GM20431 (cell line): ENCODE results near the gene TTC34.

Experiments
- in situ Hi-C: fragments of 300-500 bp; cut with MseI, MboI; formaldehyde crosslinking; loops from one replicate; pipeline ENCODE4 v1.15.0; 2020; ENCODE audit warnings: low sequenced_read_pairs; ENCODE audit not compliant: unreplicated experiment

The TTC34 gene

DNA sequence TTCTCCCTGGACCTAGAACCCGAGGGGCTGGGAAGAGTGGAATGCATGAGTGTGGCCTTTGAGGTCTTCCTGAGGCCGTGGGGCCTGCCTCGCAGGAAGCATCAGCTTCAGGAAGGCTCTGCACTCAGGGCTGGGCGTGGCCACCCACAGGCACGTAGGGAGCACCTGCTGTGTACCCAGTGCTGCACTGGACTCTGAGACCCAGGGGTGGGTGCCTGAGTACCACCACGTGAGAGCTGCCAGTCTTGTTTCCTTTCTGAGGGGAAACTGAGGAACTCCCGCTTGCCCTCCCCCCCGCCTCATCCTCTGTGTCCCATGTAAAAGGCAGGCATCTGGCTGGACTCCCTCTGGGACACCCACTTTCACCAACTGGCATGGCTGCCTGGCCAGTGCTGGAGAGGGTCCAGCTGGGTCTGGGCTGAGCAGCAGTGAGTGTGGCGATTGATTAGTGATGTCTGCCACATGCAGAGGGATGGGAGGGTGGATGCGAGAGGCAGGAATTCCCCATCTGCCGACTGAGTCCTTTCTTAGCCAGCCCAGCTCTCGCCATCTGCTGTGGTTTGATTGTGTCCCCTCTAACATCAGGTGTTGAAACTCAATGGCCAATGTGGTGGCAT is 30.2 kb upstream of the TTC34 start:
- in situ Hi-C loops: no loop called here

GRCh38 chr1:2830761-2831425 is 29.4 kb upstream of the TTC34 start:
- in situ Hi-C loops: no loop called here

DNA sequence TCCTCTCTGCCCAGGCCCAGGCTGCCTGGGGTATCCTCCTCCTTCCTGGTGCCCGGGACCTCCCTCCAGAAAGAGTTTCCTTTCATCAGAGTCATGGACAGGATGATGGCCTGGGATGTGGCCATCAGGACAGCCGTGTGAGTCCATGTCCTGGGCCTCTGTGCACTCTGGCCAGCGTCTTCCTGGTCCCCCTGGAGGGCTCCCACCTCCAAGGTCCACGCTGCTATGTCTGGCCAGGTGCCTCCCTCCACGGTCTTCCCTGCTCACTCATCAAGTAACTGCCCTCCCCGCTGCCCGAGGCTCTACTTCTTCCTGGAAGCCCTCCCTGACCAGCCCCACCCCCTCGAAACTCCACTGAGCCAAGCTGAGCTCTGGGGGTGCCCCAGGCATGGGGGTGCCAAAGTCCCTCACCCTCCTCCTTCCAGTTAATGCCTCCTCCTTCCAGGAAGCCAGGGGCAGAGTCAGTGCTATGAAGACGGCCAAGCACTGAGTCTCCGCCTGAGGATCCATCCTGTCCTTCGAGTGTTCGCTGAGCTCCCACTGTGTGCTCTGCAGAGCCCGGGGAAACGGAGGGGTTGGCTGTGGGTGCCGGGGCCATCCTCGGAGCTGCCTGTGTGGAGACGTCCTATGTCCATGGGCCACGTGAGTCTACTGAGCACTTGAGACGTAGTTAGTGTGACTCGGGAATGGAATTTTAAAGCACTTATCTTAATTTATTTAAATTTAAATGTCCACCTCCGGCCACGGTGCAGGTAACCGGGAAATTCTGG is 28.5 kb upstream of the TTC34 start:
- in situ Hi-C loops: no loop called here

DNA sequence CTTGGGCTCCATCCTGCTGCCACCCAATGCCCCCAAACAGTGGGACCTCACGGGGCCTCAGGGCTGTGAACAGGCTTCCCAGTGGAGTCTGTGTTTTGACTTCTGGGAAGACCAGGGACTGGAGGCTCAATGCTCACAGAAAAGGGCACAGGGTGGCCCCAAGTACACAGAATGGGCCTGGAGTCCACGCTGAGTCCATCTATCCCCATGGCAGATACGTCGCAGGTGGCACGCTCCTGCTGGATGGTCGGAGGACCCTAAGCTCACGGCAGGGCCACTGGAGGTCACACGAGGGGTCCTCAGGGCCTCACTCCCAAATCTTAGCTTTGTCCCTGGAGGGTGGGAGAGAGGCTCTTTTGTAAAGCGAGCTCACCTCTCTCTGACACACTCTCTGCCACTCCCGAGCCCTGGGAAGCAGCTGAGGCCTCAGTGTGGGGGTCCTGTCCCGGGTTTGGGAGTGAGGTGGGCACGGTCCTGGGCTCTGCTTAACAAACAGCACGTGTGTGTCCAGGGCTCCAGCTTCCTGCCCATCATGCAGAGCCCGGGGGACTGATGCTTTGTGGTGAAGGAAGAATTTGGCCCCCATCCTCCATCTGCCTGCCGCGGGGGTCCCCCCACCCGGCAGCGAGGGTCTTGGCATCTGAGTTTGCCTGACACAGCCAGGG is 27.2 kb upstream of the TTC34 start:
- in situ Hi-C loops: no loop called here

DNA sequence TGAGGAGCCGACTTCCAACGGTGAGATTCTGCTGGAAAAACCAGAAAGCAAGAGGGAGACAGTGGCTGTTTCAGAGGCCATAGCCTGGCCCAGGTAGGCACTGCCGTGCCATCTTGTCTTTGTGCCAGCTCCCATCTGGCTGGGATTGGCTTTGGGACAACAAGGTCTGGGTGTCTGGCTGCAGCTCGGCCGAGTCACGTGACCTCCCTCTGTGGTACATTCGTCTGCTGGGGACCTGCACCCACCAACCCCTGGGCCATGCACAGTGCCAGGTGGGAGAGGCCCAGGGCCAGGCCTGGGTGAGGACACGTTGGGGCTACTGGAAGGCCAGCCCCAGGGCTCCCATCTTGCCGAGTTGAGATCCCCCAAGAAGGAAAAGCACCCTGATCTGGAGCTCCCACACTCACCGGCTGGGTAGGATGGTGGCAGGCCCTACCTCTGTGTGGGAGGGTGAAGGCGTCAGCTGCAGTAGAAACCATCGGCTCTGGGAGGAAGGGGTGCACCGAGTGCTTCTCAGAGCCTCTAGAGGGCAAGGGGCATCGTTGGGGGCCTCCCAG is 25.3 kb upstream of the TTC34 start:
- in situ Hi-C loops: no loop called here

DNA sequence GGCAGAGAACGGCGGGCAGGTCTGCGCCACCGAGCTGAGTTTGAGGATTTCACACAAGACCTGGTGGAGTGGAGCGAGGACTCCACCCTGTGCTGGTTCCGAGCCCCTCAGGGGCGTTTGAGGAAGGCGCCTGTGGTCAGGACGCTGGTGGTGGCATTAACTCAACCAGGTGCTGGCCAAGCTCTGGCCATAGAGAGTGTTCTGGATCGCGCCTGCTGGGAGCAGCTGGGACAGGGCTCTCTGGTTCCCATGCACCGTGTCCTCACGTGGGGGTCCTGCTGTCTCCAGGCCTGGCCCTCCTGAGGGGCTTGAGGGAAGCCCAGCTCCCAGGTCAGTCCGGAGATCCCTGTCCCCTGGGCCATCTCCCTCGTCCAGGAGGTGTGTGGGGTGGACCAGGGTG is 24.8 kb upstream of the TTC34 start:
- in situ Hi-C loops: no loop called here

- in situ Hi-C loops: no loop called here
These were observed 24.1 kb upstream of the TTC34 start for GRCh38 chr1:2825487-2826189.

DNA sequence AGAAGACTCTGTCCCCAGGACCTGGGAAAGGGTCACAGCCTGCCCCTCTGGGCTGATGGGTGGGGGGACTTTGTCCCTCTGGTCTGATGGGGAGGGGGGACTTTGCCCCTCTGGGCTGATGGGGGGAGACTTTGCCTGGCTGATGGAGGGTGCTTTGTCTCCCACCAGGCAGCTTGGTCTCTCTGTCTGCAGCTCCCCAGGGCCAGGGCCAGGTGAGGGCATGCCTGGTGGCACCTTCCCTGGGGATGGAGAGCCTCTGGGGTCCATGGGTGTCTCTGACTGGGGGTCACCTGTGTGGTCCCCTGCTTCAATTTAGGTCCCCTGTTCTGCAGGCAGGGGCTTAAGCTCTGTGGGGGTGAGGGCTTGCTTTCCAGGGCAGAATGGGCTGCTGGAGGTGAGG is 23.5 kb upstream of the TTC34 start:
- in situ Hi-C loops: no loop called here

DNA sequence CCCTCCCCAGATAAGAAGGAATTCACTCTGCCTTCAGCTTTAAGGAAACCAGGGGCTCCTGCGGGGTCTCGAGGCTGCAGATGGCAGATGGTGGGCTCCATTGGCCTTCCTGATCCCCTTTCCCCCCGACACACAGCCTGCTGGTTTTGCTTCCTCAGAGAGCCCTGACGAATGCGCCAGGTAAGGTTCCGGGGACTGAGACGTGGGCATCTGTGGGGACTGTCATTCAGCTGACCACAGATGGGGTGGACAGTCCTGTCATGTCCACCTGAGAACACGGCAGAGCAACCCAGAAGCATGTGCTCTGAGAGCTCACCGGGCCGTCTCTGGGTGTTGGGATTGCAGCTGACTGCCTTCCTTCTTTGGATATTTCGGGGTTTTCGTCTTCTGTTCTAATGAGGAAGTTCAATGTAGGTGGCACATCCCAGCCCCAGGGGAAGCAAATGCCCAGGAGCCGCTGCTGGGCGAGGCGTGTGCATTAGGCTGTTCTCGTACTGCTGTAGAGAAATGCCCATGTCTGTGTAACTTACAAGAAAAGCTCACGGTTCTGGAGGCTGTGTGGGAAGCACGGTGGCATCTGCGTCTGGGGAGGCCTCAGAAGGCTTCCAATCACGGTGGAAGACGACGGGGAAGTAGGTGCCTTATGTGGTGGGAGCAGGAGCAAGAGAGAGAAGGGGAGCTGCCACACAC is 22.6 kb upstream of the TTC34 start:
- in situ Hi-C loops: no loop called here

DNA sequence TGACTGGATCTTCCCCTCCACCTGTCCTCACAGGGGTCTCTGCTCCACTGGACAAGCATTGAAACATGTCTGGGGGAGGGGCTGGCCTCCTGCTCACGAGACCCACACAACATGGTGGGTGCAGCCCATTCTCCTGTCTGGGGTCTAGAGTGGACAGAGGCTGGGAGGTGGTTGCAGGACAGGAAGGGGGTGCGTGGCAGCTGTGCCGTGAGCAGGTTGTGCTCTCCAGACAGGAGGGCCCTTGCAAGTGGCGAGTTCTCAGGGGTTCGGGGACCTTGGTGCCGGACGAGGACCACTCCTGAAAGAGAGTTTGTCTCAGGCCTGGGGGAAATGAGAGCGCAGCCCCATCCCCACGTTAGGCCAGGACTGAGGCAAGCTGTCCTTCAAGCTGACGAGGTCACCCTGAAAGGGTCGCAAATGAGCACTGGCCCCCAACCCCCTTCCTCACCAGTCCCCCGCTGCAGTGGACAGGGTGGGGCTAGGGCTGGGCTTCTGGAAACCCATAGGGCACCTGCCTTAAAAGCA is 21.2 kb upstream of the TTC34 start:
- in situ Hi-C loops: no loop called here

DNA sequence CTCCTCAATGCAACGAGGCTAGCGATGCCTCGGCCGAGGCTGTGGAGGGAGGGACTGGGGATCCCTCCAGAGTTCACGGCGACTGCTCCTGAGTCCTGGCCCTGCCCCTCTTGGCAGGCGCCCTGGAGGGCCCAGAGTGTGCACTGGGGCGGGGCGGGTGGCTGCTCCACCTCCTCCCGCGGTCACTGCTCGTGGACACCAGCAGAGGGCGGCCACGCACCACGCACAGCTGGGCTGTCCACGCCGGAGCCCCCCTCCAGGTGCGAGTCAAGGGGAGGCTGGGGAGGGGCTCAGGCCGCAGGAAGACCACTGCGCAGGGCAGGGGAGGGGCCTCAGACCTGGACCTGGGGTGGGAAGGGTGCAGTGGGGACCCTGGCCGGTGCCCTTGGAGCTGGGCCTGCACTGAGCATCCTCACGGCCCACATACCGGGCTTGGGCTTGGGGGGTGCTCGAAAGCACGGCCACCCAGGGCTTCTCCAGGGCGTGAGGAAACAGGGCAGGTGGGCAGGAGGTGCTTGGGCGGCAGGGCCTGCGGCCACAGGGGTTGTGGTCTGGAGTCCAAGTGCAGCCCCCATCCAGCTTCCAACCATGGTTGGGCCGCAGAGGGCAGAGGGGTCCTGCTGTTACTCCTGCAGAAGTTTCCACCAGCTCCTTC is 20.6 kb upstream of the TTC34 start:
- in situ Hi-C loops: no loop called here

DNA sequence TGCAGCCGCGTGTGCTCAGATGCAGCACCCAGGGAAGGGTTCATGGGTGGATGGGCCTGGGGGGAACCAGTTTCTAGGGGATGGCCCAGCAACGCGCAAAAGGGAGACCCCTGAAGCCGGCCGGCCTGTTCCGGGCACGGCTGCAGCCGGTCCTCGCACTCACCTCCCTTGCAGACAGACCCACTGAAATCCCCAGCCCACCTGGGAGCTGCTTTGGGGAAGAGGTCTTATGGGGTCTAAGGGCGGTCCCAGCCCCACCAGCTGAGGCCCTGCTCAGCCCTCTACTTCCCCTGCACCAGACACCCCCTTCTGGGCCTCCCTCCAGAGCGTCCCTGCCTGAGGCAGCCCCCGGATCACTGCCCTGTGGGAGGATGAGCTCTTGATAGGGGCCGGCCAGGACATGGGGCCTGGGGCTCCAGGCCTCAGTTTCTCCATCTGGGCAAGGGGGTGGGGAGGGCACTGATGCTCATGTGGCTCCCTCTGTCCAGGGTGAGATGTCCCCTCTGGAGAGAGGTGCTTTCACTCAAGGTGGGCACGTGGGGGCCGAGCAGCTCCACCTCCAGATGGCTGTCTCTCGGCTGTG is 20.0 kb upstream of the TTC34 start:
- in situ Hi-C loops: no loop called here

- in situ Hi-C loops: no loop called here
These were observed 19.4 kb upstream of the TTC34 start for GRCh38 chr1:2820731-2821372.

DNA sequence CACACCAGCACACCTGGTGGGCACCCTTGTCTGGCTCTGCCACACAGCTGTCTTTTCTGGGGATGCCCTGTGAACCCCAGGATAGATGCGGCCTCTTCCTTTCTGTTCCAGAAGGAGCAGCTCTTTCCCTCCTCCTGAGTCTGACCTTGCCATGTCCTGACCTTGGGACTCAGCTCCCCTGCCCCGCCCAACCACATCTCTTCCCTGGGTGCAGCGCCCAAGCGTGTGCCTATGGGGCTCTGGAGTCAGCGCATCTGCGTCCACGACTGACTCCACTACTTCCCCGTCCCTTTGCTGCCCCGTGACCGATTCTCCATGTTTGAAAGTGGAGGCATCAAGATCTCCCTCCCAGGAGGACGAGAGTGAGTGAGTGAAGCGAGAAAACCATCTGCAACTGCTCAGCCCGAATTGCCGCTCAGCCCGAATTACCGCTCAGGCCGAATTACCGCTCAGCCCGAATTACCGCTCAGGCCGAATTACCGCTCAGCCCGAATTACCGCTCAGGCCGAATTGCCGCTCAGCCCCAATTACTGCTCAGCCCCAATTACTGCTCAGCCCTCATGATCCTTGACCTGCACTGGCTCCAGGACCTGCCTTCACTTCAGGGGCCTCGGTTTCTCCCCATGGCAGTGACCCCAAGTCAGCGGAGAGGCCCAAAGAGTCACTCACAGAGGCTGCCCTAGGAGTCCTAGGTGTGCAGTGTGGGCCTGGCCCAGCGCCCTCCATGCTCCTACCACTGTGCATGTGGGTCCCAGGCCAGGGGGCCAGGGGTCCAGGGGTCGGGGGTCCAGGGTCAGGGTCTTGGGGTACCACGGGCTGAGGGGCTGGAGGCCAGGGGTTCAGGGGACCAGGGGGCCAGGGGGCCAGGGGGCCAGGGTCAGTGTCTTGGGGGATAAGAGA is 18.6 kb upstream of the TTC34 start:
- in situ Hi-C loops: no loop called here

DNA sequence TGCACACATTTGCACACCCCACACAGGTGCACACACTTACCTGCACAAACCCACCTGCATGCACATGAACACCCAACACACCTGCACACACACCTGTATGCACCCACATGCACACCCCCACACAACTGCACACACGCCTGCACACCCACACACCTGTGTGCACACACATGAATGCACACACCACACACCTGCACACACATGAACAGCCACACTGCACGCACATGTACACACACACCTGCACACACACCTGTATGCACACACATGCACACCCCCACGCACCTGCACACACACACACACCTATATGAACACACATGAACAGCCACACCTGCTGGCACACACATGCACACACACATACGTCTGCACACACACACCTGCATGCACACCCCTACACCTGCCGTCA is 17.9 kb upstream of the TTC34 start:
- in situ Hi-C loops: no loop called here

GRCh38 chr1:2817784-2818564 is 16.5 kb upstream of the TTC34 start:
- in situ Hi-C loops: no loop called here
